COLO668 (cell line): ENCODE measurements around the gene AP1S1.

Source experiments
- DNase-seq: peaks from one replicate; lab custom pipeline; 2025; ENCODE audit not compliant: unreplicated experiment; lab: John Stamatoyannopoulos, UW

The AP1S1 gene

DNA sequence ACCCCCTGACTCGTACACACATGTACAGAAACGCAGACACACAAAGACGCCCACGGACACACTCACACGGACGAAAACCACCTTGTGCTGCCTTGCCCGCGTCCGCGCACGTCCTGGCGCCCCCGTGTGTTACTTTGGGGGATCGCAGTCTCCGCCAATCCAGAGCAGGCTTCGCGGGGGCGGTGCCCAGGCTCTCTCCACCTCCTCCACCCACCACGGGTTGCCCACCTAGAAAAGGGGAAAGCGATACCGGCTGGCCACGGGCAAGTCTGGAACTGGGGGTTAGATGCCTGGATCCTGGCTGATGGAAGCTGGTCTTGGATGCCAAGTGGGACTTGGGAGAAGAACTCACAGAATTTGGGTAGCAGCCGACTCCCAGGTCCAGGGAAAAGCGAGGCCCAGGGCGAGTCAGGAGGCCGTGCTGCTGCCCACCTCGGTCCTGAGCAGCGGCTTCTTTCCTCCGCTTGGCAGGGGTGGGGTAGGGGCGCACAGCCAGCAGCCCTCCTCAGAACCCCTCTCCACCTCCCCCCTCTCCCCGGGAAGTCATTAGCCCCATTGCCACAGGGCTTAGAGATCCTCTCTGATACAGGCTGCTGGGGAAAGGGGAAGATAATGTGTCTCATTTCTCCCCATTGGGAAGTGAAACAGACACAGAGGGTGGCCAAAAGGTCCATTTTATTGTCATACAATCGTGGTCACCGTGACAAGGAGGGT, 15.7 kb downstream of the AP1S1 start:
- DNase-seq: peak; percentile 66

DNA sequence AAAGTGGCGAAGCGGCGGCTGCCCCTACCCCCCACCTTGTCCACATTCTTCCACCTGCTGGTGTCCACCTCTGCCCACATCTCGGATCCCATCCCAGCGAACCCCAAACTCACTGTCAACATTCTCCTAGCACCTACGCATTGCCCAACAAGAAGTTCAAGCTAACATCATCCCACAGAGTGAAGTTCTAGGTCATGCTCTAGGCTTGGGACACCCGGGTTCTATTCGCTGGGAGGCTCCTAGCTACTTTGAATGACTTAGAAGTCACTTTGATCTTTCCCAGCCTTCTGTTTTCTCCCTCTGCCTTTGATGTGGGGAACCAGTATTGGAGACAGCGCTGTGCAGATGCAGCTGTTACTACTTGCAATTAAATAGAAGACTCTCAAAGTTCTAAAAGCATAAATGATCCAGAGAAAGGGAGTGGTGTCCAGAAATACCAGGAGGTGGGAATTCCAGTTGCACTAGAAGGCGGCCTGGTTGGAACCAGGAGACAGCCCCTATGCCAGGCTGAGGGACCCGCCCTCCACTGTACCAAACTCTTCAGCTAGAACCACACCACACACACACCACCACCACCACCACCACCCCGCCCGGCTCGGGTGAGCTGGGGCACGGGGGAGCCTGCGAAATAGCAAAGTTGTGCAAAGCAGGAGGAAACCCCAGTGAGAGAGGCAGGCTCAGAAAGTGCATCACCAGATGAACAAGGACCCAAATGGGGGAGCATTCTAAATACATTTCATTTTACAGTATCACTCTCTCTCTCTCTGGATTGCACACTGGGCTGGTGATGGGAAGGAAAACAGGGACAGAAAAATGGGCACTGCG, 16.6 kb downstream of the AP1S1 start:
- no peak for DNase-seq

DNA sequence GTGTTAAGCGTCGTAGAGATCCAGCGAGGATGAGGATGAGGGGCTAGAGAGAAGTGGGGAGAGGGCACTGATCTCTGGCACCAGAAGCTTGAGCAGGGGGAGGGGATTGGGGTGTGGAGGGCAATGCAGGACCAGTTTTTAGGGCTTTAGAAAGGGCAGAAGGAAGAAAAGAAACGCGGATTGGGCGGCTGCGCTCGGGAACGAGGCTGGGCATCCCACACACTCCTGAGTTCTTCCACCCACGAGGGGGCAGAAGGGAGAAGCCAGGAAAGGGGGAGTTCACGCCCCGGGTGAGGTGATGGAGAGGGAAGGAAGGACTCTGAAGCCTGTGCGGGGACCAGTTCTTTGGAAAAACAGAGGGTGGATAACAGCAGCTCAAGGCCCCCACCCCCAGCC, 17.2 kb downstream of the AP1S1 start:
- peak; percentile 26 for DNase-seq

DNA sequence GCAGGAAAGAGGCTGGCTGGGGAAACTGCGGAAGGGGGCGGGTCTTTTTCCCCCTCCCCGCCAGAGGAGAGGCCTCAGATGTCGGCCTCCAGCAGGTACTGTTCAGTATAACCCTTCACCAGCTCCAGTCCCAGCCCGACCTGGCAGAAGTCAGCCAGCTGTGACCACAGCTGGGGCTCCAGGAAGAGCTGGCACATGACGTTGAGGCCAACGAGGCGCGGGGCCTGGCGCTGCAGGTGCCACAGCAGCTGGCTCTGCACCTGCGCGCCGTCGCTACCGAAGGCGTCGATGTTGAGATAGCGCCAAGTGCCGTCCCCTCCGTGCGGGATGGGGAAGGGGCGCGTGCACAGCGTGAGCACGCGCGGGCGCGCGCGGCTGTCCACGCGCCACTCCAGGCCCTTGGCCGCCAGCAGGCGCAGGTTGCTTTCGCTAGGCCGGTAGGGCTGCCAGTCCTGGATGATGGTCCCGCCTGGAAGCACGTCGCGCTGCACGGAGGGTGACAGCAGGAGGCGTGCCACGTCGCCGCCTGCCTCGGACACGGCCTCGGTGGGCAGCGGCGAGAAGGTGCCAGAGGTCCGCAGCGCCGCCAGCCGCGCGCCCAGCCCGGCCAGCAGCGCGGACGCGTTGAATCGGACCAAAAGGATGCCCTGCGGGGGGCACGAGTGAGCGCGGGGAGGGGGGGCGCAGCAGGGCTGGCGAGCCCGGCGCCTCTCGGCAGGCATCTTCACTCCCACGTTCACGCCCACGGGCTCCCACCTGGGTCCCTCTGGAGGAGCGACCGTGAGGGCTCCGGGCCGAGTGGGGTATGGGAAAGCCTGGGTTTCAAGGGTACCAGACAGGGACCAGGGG, 18.0 kb downstream of the AP1S1 start:
- DNase-seq: peak; percentile 92

DNA sequence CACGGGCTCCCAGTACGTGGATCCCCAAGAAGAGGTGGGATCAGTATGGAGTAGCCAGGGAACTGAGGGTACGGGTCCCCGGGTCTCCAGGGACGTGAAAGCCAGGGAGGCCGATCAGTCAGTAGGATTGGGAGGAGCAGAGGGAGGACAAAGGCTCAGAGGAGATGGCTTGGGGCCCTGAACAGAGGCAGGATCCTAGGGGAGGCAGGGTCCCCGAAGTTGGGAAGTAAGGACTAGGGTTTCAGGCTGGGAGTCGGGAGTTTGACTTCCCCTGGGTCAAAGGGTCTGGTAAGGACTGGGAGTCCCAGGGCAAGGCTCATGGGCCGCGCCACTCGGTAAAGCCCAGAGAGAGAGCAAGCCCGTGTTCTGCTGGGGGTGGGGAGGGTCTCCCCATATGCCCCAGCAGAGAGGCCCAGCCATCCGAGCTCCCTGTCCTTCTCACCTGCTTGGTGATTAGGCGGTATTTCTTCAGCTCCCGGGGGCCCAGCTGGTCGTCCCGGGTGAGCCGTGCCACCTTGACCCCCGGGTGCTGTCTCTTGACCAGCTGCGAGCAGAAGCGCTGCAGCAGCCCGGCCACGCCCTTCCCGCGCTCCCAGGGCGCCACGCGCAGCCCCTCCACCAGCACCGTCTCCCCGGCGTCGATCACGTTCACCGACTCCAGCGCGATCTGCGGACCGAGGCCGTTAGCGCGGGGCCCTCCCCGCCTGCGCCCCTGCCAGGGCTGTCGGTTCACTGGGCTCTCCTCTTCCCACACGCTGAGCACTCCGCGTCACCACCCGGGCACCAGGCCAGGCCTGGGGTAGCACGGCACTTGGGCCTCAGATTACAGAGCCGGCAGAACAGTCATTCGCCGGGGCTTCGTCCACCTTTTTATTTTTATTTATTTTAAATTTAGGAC, 18.8 kb downstream of the AP1S1 start:
- DNase-seq: peak; percentile 87

DNA sequence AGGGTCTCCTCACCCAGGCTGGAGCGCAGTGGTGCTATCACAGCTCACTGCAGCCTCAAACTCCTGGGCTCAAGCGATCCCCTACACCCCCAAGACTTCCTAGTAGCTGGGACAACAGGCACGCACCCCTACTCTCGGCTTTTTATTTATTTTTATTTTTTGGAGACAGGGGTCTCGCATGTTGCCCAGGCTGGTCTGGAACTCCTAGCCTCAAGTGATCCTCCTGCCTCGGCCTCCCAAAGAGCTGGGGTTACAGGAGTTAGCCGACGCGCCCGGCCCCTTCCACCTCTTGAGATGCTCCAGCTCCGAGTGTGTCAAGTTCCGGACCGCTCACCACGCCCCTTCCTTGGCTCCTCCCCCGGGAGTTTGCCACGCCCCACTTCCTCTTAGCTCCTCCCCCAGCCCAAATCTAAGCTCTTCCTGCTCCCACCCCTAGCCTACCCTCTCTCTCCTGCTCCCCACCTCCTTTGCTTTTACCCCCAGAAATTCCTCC, 19.5 kb downstream of the AP1S1 start:
- DNase-seq: peak; percentile 33

DNA sequence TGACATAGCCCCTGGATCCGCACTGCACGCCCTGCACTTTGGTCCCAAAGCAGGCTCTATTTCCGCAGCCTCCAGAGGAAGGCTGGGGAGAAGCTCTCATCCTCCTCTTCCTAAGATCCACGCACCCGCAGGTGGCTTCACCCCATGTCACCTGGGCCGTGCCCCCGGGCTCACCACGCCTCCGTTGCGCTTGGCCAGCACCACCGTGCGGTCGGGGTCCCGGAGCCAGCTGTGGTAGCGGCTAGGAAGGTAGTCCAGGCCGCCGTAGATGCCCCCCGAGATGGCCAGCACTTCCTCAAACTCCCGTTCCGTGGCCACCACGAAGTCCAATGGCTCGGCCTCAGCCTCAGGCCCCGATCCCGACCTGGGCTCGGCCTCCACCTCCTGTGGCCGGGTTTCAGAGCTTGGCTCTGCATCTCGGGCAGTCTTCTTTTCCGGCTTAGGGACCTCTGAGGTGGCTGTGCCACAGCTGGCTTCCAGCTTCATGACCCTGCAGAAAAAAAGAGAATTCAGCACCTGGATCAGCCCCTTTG, 20.1 kb downstream of the AP1S1 start:
- no peak for DNase-seq

DNA sequence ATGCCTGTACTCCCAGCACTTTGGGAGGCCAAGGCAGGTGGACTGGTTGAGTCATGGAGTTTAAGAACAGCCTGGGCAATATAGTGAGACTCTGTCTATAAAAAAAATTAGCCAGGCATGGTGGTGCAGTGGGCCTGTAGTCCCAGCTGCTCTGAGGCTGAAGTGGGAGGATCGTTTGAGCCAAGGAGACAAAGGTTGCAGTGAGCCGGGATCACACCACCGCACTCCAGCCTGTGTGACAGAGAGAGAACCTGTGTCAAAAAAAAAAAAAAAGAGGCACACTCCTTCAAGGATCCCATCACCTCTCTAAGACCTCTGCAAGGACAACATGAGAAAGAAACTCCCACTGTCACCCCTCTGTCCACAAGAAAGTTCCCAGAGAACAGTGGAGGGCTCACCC, 21.4 kb downstream of the AP1S1 start:
- no peak for DNase-seq

DNA sequence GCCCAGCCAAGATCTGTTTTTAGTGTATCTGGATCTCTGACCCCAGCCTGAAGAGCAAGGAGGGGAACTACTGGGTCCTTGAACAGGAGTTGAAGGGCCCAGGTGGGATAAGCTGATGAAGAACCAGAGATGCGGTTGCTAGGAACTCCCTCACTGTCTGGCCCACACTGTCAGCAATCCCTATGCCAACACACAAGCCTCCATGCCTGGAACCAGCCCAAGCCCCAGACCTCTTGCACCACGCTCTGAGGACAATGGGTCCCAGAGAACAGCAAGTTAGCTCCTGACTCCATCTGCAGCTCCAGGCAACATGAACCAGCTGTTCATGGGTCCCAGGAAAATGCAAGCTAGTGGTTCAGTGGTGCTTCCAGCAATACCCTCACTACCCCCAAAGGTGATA, 23.4 kb downstream of the AP1S1 start:
- no peak for DNase-seq

DNA sequence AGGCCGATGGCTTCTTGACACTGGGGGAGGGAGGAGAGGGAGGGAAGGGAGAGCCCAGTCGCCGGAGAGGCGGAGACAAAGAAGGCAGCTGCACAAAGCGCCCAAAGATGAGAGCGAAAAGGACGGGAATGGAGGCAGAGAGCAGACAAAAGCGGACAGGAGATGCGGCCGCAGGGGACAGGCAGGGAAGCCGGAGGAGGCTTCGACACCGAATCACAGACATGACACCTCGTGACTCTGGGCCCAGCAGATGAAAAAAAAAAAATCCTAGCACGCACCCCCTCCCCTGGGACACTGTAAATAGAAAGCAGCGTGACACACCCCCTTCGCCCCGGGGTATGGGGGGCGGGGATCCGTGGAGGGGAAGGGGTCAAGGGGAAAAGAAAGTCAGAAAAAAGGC, 24.8 kb downstream of the AP1S1 start:
- peak; percentile 30 for DNase-seq

DNA sequence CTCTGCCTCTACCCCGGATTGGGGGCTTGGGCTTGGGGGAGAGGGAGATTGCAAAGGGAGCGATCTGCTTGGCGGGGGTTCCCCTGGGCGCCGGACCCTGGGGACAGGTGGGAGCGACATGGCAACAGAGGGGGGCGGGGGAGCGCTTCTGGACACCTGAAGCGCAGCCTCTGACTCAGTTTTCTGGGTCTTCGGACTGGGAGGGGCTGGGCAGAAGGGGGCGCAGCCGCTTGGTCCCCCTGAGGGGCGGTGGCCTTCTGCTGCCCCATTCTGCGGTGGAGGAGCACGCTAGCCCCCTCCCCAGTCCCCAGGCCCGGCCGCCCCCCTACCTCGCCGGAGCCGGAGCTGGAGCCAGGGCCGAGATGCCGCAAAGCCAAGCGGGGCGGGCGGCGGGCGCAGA, 25.4 kb downstream of the AP1S1 start:
- no peak for DNase-seq

DNA sequence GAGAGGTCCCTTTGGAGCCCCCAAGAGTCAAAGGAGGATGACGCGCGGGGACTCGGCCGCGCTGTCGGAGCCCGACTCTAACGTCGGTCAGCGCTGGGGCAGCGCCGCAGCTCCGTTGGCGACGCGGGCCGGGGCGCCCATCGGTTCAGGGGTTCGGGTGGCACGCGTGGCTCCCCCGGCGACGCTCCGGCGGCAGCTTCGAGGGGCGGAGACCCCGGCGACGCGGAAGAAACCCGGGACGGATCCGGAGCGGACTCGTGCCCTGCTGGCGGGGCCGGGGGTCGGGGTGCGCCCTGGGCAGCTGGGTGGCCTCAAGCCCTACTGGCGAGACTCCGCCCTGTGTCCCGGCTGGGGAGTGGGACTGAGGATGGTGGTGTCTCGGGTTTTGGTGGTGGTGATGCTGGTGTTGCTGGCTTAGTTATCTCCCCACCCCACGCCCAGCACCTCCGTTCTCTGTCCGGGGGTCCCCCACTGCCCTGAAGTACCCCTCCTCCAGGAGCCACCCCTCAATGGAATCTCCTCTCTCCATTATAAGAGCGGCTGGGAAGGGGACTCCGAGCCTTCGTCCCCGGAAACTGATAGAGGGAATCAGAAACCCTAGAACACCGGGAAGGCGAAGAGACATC, 26.0 kb downstream of the AP1S1 start, which contains the start of gene NAT16:
TSS of gene NAT16 (minus strand) at position 164 of the 626 bp plus-strand sequence. CDS start 5,486 bp downstream, outside the sequence.
- no peak for DNase-seq

DNA sequence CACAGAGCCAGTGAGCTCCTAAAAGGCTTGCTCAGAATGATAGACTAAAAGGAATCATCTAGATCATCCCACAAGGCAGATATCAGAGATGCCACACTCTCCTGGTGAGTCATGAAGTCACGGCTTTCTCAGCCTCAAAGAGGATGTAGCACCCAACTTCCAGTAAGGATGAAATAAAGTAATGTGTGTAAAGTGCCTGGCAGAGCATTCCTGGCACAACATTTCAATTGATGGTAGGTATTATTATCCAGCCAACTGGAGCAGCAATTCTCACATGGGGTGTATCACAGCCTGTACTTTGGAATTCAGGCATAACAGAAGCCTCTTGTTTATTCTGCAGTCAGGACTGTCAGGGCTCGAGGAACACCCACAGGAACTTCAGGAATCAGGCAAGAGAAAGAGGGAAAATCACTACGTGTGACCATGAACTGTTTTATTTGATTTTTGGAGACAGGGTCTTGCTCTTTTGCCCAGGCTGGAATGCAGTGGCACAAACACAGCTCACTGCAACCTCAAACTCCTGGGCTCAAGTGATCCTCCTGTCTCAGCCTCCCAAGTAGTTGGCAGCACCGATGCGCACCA, 31.1 kb downstream of the AP1S1 start:
- no peak for DNase-seq

DNA sequence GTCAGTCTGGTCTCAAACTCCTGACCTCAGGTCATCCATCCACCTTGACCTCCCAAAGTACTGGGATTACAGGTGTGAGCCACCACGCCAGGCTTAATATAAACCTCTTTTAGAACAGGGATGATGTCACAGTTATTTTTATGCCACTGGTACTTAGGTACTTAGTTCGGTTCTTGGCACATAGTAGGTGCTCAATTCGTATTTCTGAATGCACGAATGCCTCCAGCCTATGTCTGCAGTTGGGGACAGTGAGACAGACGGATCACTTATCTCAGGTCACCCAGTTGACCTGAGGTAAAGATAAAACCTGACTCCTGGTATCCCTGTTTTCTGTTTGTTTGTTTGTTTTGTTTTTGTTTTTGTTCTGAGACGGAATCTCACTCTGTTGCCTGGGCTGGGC, 31.9 kb downstream of the AP1S1 start:
- DNase-seq: no peak

DNA sequence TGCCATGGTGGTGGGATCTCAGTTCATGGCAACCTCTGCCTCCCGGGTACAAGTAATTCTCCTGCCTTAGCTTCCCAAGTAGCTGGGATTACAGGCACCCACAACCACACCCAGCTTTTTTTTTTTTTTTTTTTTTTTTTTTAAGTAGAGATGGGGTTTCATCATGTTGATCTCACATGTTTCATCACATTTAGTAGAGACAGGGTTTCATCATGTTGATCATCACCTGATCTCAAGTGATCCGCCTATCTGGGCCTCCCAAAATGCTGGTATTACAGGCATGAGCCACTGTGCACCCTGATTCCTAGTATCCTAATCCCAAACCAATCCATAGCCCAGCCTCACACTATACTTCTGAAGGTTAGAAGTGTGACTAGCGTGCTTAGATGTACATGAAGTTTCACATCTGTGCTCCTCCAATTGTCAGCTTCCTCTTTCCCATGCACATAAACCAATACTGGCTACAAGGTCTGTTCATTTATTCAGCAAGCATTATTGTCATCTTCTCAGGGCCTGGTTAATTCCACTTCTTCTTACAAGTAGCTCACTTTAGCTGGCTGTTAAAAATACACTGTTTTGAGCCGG, 32.7 kb downstream of the AP1S1 start:
- no peak for DNase-seq

DNA sequence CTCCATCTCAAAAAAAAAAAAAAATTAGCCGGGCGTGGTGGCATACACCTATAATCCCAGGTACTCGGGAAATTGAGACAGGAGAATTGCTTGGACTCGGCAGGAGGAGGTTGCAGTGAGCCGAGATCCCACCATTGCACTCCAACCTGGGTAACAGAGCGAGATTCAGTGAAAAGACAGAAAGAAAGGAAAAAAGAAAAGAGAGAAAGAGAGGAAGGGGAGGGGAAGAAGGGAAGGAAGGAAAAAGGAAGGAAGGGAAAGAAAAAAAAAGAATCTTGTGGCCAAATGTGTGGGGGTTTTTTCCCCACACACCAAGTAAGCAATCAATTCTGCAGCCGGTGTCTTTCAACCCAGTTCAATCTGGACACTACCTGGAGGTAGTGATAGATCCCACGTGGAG, 34.8 kb downstream of the AP1S1 start:
- no peak for DNase-seq

DNA sequence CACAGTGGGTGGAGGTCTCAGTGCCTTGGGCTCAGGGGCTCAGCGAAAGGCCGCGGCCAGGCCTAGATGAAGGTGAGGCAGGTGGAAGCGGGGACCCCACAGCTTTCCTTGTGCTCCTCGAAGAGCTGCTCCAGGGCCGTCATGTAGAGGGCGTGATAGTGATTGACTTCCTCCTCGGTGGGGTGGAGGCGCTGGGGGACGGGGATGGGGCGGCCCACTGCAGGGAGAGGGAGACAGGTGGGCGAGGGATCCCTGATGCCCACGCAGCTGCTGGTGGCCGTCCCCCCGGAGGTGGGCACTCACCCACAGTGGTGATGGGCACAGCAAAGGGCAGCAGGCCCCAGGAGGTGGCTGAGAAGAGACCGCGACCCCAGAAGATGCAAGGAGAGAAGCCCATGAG, 41.6 kb downstream of the AP1S1 start:
- DNase-seq: no peak

DNA sequence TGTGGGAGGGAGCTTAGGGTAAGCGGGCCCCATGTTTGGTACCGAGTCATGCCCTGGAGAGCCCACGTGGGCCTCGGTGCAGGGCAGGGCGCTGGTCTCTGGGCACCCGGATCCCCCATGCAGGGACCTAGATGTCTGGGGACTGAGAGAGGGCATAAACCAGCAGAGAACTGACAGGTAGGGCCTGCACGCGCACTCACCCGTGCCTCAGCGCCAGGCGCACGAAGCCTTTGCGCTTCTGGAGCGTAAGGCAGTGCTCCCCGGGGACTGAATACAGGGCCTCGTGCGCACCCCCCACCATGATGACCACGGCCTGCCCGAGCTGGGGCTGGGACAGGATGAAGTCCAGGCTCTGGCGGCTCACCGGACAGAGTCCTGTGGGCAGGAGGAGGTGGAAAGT, 43.7 kb downstream of the AP1S1 start:
- DNase-seq: no peak

DNA sequence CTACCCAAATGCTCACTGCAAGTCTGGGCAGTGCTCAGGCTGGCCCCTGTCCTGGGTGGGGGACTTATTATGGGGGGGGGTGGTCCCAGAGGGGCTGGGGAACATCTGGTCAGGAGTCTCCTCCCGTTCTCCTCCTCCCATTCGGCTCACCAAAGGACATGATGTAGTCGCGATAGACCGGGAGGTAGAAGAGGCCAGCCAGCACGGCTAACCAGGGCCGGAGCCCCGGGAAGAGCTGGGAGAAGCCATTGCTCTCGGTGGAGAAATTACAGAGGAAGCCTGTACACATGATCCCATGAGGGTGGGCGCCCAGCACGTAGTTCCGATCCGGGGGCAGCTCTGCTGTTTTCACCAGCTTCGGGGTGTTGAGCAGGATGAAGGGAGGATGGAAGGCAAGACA, 44.2 kb downstream of the AP1S1 start:
- no peak for DNase-seq
